ENCODE data around the gene RBM23.

DNA sequence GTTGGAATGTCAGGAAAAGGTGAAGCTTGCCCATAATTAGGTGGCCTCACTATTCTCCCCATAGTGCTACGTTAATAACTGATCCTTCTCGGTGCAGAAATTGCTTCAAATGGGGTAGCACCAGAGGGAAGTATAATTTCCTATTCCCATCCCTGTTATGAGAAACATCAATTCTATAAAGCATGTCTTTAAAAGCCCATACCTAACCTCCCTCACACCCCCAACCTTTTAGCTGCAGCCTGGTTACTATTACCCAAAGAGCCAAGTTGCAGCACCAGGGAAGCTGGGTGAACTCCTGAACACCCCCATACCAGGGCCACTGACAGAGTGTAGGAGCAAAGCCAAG lies 15.2 kb downstream of the RBM23 start:
- TF ChIP-seq, protein P1, sequence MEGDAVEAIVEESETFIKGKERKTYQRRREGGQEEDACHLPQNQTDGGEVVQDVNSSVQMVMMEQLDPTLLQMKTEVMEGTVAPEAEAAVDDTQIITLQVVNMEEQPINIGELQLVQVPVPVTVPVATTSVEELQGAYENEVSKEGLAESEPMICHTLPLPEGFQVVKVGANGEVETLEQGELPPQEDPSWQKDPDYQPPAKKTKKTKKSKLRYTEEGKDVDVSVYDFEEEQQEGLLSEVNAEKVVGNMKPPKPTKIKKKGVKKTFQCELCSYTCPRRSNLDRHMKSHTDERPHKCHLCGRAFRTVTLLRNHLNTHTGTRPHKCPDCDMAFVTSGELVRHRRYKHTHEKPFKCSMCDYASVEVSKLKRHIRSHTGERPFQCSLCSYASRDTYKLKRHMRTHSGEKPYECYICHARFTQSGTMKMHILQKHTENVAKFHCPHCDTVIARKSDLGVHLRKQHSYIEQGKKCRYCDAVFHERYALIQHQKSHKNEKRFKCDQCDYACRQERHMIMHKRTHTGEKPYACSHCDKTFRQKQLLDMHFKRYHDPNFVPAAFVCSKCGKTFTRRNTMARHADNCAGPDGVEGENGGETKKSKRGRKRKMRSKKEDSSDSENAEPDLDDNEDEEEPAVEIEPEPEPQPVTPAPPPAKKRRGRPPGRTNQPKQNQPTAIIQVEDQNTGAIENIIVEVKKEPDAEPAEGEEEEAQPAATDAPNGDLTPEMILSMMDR (conservative IDR thresholded peaks at IDR 0.05; ENCODE audit: low read depth, low read length), result no peak
- TF ChIP-seq EZH2 (IDR thresholded peaks at IDR 0.05; ENCODE audit: borderline replicate concordance, low read depth, low read length, poor library complexity, severe bottlenecking), result no peak
